ENCODE data around the gene CHID1.

- TF ChIP-seq CTCF (IDR thresholded peaks at IDR 0.05) (peak; percentile 92), EZH2 (IDR thresholded peaks at IDR 0.05; ENCODE audit: borderline replicate concordance, insufficient read depth, low read depth, low read length, poor library complexity, severe bottlenecking) (no peak)
Measured at GRCh38 chr11:848380-848931, 62.2 kb downstream of the CHID1 start.
